Frontal cortex (tissue), 4 donors: ENCODE data around the gene SCRN2. TPM values are rescaled to one million over a fixed set of nuclear protein-coding genes. Genes with fewer than 3 reads are reported as not detected.
A peak's percentile ranks its signal among the peaks of the same experiment; 100 is the strongest.

Experiments
- DNase-seq, 2 donors: peaks; one replicate each; pipeline ENCODE4 v3.0.0; 2012; ENCODE audit warnings: low spot score in 2 of 2
- FAIRE-seq: peaks from 2 replicates; lab custom pipeline; 2012; peaks lifted over from hg19 to GRCh38; lab: Jason Lieb, UNC
- total RNA-seq: library from RNA; depleted of rRNA; stranded (reverse); fragments of >200 nt; gene quantifications from one replicate; pipeline ENCODE4 v1.2.3, GENCODE V29; 2014
- donor health status: control.
- donor health status: control.
- donor health status: control.

SCRN2 gene
- total RNA-seq = 24.1 TPM

DNA sequence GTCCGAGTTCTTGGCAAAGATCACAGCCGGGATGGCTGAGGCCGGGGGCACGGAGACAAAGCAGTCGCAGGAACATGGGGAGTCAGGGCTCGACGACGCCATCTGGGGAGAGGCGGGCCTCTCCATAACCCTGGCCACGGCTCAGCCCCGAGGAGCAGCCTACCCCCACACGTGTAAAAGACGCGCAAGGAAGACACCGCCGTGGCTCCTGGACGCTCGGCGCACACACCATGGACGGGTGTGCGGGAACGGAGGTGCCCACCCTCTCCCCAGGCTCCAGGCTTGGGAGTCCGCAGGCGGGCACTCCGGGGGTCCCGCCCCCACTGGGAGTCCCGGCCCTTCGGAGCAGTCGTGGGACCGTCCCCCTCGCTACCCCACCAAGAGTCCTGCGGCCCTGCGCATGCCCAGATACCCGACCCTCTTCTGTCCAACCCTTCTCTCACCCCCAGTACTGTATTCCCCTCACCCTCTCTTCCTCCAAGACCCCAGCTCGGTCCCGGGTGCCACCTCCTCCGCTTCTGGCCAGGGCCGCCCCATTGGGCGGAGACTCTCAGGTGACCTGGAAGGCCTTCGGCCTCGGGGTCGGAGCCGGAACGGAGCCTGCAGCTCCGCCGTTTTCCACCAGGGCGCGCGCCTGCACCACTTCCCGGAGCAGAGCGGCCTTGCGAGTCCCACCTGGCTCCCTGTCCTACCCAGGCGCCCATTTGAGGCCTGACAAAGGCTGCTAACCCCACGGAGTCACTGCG lies at the start of gene SCRN2:
TSS of gene SCRN2 (minus strand) at position 532 of the 746 bp plus-strand sequence. CDS start at position 102, 430 bp downstream.
- DNase-seq (peak; percentile 83 to 92), FAIRE-seq (no peak)

DNA sequence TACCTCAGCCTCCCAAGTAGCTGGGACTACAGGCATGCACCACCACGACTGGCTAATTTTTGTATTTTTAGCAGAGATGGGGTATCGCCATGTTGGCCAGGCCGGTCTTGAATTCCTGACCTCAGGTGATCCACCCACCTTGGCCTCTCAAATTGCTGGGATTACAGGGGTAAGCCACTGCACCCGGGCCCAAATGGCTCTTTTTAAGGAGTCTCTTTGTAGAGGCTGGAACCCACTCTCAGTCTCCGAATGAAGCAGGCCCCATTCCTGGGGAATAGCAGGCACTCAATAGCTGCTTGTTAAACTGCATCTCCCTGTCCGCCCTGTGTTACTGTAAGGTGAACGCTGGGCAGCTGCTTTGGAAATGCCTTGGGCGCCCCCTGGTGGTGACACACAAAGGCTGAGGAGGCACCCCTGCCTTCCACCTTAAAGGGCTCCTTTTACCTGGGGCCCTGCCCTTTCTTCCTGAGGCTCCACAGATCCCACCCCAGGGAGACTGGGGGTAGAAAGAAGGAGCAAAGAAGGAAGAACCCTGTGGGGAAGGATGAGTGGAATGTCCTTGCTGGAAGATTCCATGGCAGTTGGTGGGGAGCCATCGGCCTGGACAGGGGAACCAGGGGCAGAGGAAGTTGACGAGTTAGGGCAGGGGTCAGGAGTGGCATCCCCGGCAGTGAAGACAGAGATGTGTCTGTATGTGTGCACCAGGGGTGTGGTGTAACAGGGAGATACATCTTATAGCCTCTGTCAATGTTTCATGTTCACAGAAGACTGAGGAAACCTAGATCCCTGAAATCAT lies 48.9 kb upstream of the SCRN2 start:
- DNase-seq = peak; percentile 54 to 73
- FAIRE-seq = no peak

DNA sequence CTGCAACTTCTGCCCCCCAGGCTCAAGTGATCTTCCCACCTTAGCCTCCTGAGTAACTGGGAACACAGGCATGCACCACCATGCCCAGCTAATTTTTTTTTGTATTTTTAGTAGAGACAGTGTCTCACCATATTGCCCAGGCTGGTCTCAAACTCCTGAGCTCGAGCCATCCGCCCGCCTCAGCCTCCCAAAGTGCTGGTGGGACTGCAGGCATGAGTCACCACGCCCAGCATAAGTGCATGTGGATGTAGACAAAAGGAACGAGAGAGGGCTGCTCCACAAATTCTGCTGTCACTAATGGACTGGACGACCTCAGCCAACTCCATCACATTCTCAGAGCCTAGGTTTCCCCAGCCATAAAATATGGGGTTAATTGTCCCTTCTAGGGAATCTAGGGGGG lies 47.2 kb upstream of the SCRN2 start:
- DNase-seq = no peak
- FAIRE-seq = no peak

DNA sequence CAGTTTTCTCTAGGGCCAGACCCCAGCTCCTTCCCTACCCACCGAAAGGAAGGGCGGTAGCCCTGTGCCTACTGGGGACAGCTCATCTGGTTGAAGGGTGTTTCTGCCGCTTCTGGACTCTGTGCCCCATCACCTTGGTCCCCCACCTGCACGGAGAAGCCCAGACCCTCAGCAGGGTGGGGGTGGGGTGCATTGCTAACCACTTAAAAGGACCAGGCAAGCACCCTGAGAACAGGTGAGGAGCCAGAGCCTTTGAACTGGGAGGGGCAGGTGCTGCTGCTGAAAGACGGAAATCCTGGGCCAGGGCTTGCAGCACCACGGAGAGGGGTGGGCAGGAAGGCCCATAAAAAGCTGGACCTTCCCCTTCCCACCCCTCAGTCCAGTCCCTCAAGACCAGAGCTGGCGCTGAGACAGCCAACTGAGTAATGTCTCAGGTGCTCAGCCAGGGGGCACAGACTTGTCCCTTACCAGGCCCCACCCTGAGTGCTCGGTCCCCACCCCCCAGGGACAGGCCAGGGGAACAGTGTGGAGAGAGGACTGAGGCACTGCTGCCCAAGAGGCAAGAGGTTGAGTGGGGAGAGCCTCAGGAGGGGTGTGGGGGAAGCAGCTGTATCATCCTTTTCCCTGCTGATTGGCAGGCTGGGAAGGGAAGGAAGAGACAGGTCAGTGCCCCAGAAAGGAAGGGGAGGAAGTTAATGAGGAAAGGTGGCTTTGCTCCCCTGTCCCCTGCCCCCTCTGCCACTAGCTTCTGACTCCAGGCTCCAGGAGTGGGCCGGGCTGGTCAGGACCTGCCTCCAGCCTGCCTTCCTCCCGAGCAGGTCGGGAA lies 44.0 kb upstream of the SCRN2 start:
- DNase-seq (no peak), FAIRE-seq (no peak)

DNA sequence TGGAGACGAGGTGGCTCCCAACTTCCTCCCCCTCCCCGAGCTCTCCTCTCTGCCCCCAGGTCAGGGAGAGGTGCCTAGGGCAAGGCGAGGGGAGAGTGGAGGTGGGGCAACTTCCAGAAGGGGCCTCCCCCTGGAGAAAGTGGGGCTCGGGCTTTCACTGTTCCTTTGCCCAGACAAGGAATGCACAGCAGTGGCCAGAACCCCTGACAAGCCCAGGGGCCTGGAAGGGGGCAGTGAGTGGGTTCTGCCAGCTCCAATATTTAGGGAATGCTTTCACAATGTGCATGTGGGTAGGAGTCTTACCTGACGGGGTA lies 43.3 kb upstream of the SCRN2 start:
- no peak for DNase-seq
- FAIRE-seq = no peak

DNA sequence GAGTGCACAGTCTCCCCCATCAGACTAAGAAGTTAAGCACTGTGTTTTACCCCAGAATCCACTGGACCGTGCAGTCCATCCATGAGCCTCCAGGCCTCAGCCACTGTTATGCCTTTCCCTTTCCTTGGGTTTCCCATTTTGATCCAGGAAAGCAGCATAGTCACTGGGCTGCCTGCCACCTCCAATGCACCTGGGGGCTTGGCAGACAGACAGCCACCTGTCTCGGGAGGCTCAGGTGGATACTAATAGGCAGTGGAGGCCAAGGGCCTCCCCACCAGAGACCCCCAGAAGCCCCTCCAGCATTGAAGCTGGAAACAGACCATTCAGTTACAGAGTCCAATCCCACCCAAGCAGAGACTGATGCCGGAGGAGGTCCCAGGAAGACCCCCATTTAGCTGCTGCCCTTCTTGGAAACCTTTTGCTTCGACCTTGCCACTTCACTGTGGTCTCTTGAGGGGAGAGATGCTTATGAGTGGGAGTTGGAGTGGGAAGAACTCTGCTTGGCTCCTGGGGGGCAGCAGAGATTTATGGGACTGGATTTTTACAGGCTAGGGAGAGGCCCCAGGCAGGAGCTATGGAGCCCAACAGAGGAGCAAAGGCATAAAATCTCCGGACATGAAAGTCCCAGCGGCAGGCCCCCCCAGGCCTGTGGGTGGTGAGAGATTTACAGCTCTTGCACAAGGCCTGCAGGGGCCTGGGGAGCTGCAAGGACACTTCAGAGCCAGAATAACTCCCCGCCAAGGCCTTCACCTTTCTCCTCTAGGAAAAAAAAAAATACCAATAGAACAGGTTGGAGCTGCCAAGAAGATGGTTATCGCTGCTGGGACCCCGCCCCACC lies 42.7 kb upstream of the SCRN2 start:
- FAIRE-seq = no peak

DNA sequence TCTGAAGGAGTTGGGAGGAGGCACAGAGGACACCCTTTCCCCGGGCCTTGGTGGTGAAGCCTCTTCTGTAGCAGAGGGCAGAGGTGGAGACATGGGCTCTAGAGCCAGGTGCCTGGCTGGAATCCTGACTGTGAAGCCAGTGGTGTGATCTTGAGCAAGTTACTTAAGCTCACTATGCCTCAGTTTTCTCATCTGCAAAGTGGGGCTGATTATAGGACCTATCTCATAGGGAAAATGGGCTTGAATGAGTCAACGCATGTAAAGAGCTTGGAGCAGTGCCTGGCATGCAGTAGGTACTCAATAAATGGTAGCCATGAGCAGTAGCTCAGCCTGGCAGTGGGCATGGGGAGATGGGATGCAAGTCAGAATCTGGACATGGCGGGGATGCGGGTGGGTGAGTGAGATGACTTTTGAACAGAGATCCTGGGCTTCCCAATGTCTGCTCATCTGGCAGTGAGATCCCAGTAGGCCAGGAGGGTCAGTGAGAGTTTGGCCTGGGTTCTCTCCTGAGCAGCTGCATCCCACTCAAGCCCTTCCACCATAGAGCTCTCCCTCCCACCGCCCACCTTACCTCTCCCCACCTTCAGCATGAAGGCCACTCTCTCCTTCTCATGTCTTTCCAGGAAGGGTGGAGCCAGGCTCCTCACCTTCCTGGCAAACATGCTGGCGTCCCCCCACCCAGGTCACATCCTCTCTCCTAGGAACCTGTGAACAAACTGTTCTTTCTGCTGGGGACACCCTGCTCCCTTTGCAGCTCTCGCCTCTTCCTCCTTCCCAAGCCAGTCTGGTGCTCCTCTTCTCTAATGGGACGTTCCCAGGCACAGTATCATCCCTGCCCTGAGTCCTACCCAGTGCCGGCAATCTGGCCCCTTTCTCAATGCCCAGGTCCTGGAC lies 41.9 kb upstream of the SCRN2 start:
- no peak for FAIRE-seq
- DNase-seq = no peak

More for the DNA sequence above, 42.7 kb upstream of the SCRN2 start:
- no peak for DNase-seq

DNA sequence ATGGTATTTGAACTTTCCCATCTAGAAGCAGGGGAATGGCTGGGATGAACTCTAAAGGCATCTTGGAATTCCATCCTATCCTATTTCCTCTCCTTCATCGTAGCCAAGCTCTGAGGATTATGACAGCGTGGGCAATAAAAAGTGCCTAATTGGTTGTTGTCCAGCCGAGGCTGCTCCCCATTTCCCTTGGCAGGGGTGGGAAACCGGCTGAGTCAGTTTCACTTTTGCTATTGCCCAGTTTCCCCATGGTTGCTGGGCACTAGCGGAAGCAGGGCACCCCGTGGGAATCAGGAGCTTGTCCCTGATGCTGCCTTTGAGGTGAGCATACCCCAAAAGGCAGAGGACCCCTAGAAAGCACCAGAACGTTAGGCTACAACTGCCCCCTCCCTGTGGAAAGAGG lies 41.2 kb upstream of the SCRN2 start:
- FAIRE-seq (no peak), DNase-seq (no peak)

DNA sequence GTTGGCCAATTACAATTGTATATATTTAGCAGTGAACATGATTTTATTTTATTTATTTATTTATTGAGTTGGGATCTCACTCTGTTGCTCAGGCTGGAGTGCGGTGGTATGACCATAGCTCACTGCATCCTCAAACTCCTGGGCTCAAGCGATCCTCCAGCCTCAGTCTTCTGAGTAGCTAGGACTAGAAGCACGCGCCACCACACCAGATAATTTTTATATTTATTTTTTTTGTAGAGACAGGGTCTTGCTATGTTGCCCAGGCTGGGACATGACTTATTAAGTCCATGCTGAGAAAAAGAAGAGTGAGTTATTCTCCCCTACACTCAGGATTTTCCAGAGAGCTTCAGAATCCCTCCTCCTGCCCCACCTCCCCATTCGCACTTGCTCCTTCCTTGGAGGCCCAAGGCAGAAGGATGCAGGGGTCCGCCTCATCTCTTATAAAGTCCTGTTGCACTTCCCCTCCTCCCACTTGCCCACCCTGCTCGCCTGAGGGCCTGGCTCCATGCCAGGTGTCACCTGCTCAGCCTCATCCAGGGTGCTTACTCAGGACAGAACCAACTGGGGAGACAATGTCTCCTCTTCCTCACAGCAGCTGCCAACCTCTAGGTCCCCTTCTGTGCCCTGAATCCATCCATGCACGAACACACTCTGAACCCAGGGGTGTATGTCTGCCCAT lies 38.8 kb upstream of the SCRN2 start:
- DNase-seq = no peak
- no peak for FAIRE-seq

DNA sequence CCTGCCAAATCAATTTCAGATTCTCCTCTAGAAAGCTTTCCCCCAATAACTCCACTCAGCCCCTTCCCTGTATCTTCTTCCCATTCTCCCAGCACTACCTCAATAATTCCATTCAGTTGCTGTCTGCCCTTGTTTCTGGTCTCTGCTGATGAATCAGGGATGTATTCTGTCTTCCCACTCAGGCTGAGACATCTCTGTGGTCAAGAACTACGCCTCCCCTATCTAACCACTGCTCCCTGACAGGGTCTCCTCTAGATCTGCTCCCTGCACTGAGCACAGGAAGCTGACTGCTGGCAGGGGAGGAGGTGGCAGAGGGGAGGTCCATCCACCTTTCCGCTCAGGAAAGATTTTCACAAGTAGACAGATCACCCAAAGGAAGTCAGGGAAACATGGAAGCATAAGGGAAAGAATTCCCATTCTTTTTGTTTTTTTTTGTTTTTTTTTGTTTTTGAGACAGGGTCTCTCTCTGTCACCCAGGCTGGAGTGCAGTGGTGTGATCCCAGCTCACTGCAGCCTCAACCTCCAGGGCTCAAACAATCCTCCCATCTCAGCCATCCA lies 38.0 kb upstream of the SCRN2 start:
- FAIRE-seq (no peak), DNase-seq (no peak)

DNA sequence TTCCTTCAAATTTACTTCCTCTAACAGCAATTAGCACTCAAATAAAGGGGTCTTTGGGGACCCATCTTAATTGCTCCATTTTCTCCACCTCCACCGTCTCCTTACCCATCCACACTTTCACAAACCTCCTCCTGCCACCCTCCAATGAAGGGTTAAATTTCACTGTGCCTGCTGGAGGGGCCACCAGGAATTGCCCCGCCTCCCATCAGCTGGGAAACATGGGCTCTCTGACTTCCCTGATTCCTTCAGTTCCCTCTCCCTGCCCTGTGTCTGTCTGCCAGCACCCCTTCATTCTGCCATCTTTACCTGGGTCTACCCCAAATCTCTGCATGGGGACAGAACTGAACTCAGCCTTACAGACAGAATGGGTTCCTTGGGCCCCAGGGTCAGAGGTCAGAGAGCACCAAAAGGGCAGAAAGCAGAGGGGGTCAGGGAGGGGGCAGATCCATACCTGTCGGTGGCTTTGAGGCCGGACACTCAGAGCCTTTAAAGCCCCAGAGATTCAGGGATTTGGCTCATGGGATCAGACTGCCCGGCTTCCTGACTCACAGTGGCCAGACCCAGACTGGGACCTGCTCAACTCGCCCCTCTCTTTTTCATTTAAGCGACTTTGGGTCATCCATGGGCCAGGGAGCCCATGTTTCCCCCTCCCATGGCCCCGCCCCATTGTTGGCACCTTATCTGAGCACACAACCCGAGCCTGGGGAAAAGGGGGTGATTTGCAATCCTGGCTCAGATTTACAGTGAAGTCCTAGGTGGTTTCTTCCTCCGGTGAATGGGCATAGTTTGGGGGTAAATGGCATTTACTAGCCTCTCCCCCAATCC lies 37.3 kb upstream of the SCRN2 start:
- no peak for FAIRE-seq
- DNase-seq = no peak

DNA sequence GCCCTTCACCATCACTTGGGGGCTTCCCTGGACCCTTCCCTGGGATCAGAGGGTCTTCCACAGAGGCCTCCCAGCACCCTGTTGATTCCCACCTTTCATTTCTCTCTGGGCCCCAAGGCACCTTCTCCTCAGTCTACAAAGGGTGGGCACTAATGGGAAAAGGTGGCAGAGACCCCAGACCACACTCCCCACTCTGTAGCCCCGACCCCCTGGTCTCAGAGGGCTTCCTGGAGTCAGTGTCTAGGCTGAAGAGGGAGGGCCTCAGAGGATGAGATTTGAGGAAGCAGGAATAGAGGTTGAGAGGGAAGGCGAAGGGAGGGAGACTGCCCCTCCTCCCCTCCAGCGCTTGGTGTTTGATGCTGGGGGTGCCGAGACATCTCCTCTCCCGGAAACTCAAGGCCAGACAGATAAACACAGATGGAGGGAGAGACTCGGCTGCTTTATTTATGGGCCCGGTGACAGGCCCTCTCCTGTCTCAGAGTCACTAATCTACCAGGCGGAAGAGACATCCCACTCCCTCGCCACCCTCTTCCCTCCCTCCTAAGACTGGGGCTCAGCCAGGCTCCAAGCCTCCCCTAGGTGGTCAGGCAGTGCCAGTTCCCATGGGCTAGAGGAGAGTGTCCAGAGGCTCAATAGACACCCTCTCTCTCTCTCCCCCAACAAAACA lies 36.4 kb upstream of the SCRN2 start:
- FAIRE-seq = no peak
- no peak for DNase-seq

DNA sequence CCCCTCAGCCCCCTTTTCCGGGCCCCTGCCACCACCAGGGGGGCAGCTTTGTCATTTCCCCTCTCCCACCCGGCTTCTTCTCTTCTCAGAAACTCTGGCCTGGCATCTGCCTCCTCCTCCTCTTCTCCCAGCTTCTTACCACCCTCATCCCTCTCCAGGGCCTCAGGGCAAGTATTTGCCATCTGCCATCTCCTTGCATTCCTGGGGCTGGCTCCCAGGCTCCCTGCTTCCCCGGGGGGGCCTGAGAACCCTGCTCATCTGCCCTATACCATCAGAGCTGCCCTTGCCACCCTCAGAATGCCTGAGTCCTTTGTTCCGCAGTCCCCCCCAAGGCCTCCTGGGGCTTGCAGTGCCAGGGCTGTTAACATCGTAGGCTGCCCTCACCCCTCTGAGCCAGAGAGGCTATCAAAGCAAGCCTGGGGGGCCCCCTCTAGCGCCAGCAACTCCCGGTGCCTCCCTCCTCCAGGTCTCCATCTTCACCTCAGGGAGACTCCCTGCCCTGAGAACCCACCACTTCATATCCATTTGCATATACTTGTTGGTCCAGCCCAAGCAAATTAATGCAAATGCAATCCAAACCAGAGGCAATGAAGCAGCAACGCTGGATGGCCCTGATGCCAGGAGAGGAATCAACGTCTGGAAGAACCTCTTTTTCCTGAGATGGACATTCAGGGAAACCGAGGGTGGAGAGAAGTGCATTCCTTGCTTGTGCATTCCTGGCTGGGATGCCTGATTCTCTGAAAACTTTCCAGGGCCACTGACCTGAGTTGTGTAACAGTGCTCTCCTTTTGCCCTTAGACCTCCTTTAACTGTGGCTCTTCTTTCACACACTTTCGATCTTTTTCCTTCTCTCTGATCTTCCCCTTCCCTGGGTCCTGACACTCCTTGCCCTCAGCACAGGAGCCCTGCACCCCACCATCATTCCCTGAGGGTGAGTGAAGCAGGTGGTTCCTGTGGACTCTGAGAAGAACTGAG lies 34.2 kb upstream of the SCRN2 start:
- no peak for DNase-seq
- FAIRE-seq = no peak

DNA sequence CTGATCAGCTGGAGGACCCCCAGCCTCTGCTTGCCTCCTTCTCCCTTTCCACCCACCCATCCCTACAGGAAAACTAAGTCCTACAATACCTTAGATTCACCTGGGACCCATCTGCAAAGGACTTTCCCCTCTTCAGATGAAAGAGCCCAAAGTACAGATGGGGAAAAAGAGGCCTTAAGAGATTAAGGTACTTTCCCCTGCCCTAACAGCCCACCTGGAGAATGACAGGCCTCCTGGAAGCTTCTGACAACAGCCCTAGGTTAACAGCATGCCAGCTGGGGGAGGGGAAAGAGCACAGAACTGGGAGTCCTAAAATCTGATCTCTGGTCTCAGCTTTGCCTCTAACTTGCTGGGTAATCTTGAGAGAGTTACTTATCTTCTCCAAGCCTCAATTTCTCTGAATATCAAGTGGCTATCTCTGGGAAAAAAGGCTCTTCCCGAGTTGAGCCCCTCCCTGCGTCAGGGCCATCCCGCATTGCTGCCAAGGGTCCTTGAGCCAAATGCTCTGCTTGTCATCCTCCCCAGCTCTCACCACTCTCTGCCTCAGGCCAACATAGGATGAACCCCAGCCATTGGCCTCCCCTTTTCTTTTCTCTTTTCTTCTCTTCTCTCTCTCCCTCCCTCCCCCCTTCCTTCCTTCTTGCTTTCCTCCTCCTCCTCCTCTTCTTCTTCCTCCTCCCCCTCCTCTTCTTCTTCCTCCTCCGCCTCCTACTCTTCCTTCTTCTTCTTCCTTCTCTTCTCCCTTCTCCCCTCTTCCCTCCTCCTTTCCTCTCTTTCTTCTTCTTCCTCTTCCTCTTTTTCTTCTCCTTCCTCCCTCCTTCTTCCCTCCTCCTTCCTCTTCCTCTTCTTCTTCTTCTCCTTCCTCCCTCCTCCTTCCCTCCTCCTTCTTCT lies 32.4 kb upstream of the SCRN2 start:
- FAIRE-seq (no peak), DNase-seq (no peak)
